ENCODE results near the gene KANSL1. TPM values are rescaled to one million over a fixed set of nuclear protein-coding genes. Genes with fewer than 3 reads are reported as not detected.

Gene KANSL1
- total and polyA plus RNA-seq, 2 experiments from 2014 or later, result 49.0 to 206 TPM

GRCh38 chr17:46118964-46119363, 74.3 kb downstream of the KANSL1 start:
- no peak overlapping the region for H3K4me3 ChIP-seq
- H4K20me1 ChIP-seq (replicated peaks; ENCODE audit: insufficient read depth), result peaks cover 73% of the 10 kb centered on the region
- no peak overlapping the region for H2AFZ ChIP-seq
- Mint-ChIP-seq H3K27ac (0 out of 2 replicates have a peak overlapping the region, but pooled peaks have one; percentile 30), H3K27me3 (ENCODE audit: insufficient read depth, low read depth, poor library complexity) (peaks cover 2% of the 10 kb centered on the region), H3K4me1 (peaks cover 65% of the 10 kb centered on the region), H3K36me3 (ENCODE audit: low read depth) (no peaks in the 10 kb centered on the region), H3K9me3 (no peaks in the 10 kb centered on the region), H3K4me3 (no peak overlapping the region)
- no peaks in the 10 kb centered on the region for H3K9me2 ChIP-seq (ENCODE audit: insufficient read depth)
- no peaks in the 10 kb centered on the region for H3K27me3 ChIP-seq (ENCODE audit: insufficient read depth)
- no peak for TF ChIP-seq ZNF331 (CRISPR knock-in tag; IDR thresholded peaks at IDR 0.05; ENCODE audit: low read depth)
- TF ChIP-seq CTCF (conservative IDR thresholded peaks at IDR 0.05; ENCODE audit: low read depth in 2 of 2), result no peak
- TF ChIP-seq POLR2AphosphoS5 (IDR thresholded peaks at IDR 0.05; ENCODE audit: low read depth), result no peak
- no peak for TF ChIP-seq EZH2phosphoT487 (IDR thresholded peaks at IDR 0.05; ENCODE audit: unreplicated experiment)
- no peak for TF ChIP-seq NANOG (IDR thresholded peaks at IDR 0.05; ENCODE audit: borderline replicate concordance)
- TF ChIP-seq ZNF114 (CRISPR knock-in tag; IDR thresholded peaks at IDR 0.05), result no peak
- TF ChIP-seq EZH2 (IDR thresholded peaks at IDR 0.05; ENCODE audit: low read depth, unreplicated experiment), result no peak
- no peak for TF ChIP-seq STAT1 (IDR thresholded peaks at IDR 0.05; ENCODE audit: unreplicated experiment)
- TF ChIP-seq JUNB (IDR thresholded peaks at IDR 0.05; ENCODE audit: unreplicated experiment), result no peak
- no peak for TF ChIP-seq REST (IDR thresholded peaks at IDR 0.05; ENCODE audit: unreplicated experiment)
- TF ChIP-seq CREB1 (CRISPR knock-in tag; IDR thresholded peaks at IDR 0.05; ENCODE audit: low read depth), result no peak
- TF ChIP-seq, protein P1, sequence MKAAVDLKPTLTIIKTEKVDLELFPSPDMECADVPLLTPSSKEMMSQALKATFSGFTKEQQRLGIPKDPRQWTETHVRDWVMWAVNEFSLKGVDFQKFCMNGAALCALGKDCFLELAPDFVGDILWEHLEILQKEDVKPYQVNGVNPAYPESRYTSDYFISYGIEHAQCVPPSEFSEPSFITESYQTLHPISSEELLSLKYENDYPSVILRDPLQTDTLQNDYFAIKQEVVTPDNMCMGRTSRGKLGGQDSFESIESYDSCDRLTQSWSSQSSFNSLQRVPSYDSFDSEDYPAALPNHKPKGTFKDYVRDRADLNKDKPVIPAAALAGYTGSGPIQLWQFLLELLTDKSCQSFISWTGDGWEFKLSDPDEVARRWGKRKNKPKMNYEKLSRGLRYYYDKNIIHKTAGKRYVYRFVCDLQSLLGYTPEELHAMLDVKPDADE (IDR thresholded peaks at IDR 0.05), result no peak
- TF ChIP-seq, protein P2, sequence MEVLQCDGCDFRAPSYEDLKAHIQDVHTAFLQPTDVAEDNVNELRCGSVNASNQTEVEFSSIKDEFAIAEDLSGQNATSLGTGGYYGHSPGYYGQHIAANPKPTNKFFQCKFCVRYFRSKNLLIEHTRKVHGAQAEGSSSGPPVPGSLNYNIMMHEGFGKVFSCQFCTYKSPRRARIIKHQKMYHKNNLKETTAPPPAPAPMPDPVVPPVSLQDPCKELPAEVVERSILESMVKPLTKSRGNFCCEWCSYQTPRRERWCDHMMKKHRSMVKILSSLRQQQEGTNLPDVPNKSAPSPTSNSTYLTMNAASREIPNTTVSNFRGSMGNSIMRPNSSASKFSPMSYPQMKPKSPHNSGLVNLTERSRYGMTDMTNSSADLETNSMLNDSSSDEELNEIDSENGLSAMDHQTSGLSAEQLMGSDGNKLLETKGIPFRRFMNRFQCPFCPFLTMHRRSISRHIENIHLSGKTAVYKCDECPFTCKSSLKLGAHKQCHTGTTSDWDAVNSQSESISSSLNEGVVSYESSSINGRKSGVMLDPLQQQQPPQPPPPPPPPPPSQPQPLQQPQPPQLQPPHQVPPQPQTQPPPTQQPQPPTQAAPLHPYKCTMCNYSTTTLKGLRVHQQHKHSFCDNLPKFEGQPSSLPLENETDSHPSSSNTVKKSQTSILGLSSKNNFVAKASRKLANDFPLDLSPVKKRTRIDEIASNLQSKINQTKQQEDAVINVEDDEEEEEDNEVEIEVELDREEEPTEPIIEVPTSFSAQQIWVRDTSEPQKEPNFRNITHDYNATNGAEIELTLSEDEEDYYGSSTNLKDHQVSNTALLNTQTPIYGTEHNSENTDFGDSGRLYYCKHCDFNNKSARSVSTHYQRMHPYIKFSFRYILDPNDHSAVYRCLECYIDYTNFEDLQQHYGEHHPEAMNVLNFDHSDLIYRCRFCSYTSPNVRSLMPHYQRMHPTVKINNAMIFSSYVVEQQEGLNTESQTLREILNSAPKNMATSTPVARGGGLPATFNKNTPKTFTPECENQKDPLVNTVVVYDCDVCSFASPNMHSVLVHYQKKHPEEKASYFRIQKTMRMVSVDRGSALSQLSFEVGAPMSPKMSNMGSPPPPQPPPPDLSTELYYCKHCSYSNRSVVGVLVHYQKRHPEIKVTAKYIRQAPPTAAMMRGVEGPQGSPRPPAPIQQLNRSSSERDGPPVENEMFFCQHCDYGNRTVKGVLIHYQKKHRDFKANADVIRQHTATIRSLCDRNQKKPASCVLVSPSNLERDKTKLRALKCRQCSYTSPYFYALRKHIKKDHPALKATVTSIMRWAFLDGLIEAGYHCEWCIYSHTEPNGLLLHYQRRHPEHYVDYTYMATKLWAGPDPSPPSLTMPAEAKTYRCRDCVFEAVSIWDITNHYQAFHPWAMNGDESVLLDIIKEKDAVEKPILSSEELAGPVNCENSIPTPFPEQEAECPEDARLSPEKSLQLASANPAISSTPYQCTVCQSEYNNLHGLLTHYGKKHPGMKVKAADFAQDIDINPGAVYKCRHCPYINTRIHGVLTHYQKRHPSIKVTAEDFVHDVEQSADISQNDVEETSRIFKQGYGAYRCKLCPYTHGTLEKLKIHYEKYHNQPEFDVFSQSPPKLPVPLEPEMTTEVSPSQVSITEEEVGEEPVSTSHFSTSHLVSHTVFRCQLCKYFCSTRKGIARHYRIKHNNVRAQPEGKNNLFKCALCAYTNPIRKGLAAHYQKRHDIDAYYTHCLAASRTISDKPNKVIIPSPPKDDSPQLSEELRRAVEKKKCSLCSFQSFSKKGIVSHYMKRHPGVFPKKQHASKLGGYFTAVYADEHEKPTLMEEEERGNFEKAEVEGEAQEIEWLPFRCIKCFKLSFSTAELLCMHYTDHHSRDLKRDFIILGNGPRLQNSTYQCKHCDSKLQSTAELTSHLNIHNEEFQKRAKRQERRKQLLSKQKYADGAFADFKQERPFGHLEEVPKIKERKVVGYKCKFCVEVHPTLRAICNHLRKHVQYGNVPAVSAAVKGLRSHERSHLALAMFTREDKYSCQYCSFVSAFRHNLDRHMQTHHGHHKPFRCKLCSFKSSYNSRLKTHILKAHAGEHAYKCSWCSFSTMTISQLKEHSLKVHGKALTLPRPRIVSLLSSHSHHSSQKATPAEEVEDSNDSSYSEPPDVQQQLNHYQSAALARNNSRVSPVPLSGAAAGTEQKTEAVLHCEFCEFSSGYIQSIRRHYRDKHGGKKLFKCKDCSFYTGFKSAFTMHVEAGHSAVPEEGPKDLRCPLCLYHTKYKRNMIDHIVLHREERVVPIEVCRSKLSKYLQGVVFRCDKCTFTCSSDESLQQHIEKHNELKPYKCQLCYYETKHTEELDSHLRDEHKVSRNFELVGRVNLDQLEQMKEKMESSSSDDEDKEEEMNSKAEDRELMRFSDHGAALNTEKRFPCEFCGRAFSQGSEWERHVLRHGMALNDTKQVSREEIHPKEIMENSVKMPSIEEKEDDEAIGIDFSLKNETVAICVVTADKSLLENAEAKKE (CRISPR knock-in tag; IDR thresholded peaks at IDR 0.05), result no peak
- ATAC-seq (no peak), DNase-seq (ENCODE audit: low spot score) (no peak)
- peaks cover 80% of the 10 kb centered on the region for H3K4me1 ChIP-seq (ENCODE audit: insufficient read depth)
- peak overlapping the region; percentile 21 for H3K4me2 ChIP-seq
- H3K36me3 ChIP-seq (ENCODE audit: insufficient read depth), result no peaks in the 10 kb centered on the region
- no peak overlapping the region for H3K27ac ChIP-seq (ENCODE audit: low read depth)
- H3K79me2 ChIP-seq (replicated peaks; ENCODE audit: insufficient read depth), result peaks cover 100% of the 10 kb centered on the region
- no peaks in the 10 kb centered on the region for H3F3A ChIP-seq (replicated peaks; ENCODE audit: low read depth)
